ENCODE data around the gene USE1. TPM values are rescaled to one million over a fixed set of nuclear protein-coding genes. Genes with fewer than 3 reads are reported as not detected.

The USE1 gene
- total RNA-seq, 4 donors from 2014 or later: 11.3 to 24.0 (median 17.9) TPM

GRCh38 chr19:17216058-17216670 lies 1.0 kb downstream of the USE1 start:
- WGBS, 2 donors (ENCODE audit: low coverage in 1 of 2): 100% methylated on average over 1 of the region's 13 CpGs
- peak overlapping the region in 3 of 4 donors; percentile 92 to 95 (median 93) for H3K27ac ChIP-seq
- no peaks in the 10 kb centered on the region for H3K9me3 ChIP-seq
- peaks cover 0 to 58% of the 10 kb centered on the region in 2 donors for H3K36me3 ChIP-seq
- peak overlapping the region in 1 of 2 donors; percentile 79 for H3K4me3 ChIP-seq
- no peaks in the 10 kb centered on the region for H3K27me3 ChIP-seq
- TF ChIP-seq POLR2AphosphoS5 (IDR thresholded peaks at IDR 0.05) (no peak), EP300 (IDR thresholded peaks at IDR 0.05) (no peak), POLR2A (IDR thresholded peaks at IDR 0.05) (no peak), CTCF (IDR thresholded peaks at IDR 0.05) (no peak)
- H3K4me1 ChIP-seq: peaks cover 0 to 21% (median 14%) of the 10 kb centered on the region in 3 donors
- ATAC-seq: no peak

GRCh38 chr19:17219286-17219685 lies 4.1 kb downstream of the USE1 start:
- WGBS, 2 donors (ENCODE audit: low coverage in 1 of 2): 89% methylated on average over 4 of the region's 8 CpGs; no CpG with 5 or more reads in 1 of the 2 donors
- H3K36me3 ChIP-seq: peaks cover 0 to 33% of the 10 kb centered on the region in 2 donors
- no peak for TF ChIP-seq POLR2AphosphoS5 (IDR thresholded peaks at IDR 0.05)
- TF ChIP-seq EP300 (IDR thresholded peaks at IDR 0.05): no peak
- no peak for TF ChIP-seq POLR2A (IDR thresholded peaks at IDR 0.05)
- TF ChIP-seq CTCF (IDR thresholded peaks at IDR 0.05): no peak

GRCh38 chr19:17220207-17220758 lies 5.1 kb downstream of the USE1 start:
- no peak for TF ChIP-seq EP300 (IDR thresholded peaks at IDR 0.05)
- Histone ChIP-seq H3K36me3 (peaks cover 0 to 33% of the 10 kb centered on the region in 2 donors), H3K4me3 (no peak overlapping the region), H3K27ac (peak overlapping the region in 1 of 4 donors; percentile 37), H3K4me1 (peaks cover 0 to 14% (median 11%) of the 10 kb centered on the region in 3 donors), H3K9me3 (no peaks in the 10 kb centered on the region), H3K27me3 (no peaks in the 10 kb centered on the region)
- ATAC-seq: peak; percentile 32
- 0 to 31% methylated on average over 5 to 10 of the region's 14 CpGs for WGBS, 2 donors (ENCODE audit: low coverage in 1 of 2)

More at GRCh38 chr19:17219286-17219685, 4.1 kb downstream of the USE1 start:
- Histone ChIP-seq H3K9me3 (no peaks in the 10 kb centered on the region), H3K4me3 (no peak overlapping the region), H3K27me3 (no peaks in the 10 kb centered on the region), H3K27ac (no peak overlapping the region), H3K4me1 (peaks cover 0 to 20% (median 14%) of the 10 kb centered on the region in 3 donors)
- ATAC-seq: no peak

- Histone ChIP-seq H3K4me1 (peaks cover 0 to 29% (median 13%) of the 10 kb centered on the region in 3 donors), H3K9me3 (no peaks in the 10 kb centered on the region), H3K27me3 (no peaks in the 10 kb centered on the region), H3K36me3 (peaks cover 0 to 22% of the 10 kb centered on the region in 2 donors), H3K27ac (no peak overlapping the region), H3K4me3 (peak overlapping the region in 1 of 2 donors; percentile 79)
- WGBS, 2 donors (ENCODE audit: low coverage in 1 of 2): 77 to 95% methylated on average over 4 to 10 of the region's 10 CpGs
- ATAC-seq: no peak
- no peak for TF ChIP-seq EP300 (IDR thresholded peaks at IDR 0.05)
- TF ChIP-seq CTCF (IDR thresholded peaks at IDR 0.05): no peak
- TF ChIP-seq POLR2A (IDR thresholded peaks at IDR 0.05): no peak
- no peak for TF ChIP-seq POLR2AphosphoS5 (IDR thresholded peaks at IDR 0.05)
These were observed 9.9 kb downstream of the USE1 start for GRCh38 chr19:17225053-17225452.

GRCh38 chr19:17226002-17226933 lies 11.1 kb downstream of the USE1 start, which contains the start of gene OCEL1:
Gene OCEL1 (plus strand): TSS chr19:17226226. CDS start chr19:17226248, 22 bp downstream.
- no peaks in the 10 kb centered on the region for H3K27me3 ChIP-seq

More at GRCh38 chr19:17226002-17226933, 11.1 kb downstream of the USE1 start, which contains the start of gene OCEL1:
- ATAC-seq: peak; percentile 98
- 0% methylated on average over 2 of the region's 90 CpGs; no CpG with 5 or more reads in 1 of the 2 donors for WGBS, 2 donors (ENCODE audit: low coverage in 1 of 2)
- peak in 1 of 4 experiments; percentile 21 for TF ChIP-seq CTCF (IDR thresholded peaks at IDR 0.05)
- TF ChIP-seq POLR2AphosphoS5 (IDR thresholded peaks at IDR 0.05): peak; percentile 81
- no peak for TF ChIP-seq EP300 (IDR thresholded peaks at IDR 0.05)
- peak; percentile 56 to 63 for TF ChIP-seq POLR2A (IDR thresholded peaks at IDR 0.05)
- Histone ChIP-seq H3K27ac (peak within 1 kb of the TSS; percentile 74 to 94 (median 93)), H3K9me3 (no peaks in the 10 kb centered on the region), H3K4me3 (peak within 1 kb of the TSS; percentile 65 to 79), H3K36me3 (peaks cover 0 to 35% of the 10 kb centered on the region in 2 donors), H3K4me1 (peaks cover 0 to 29% (median 10%) of the 10 kb centered on the region in 3 donors)
